Stimulated activated CD4-positive, alpha-beta T cell treated with anti-CD3 and anti-CD28 coated beads, Interleukin-15, amount 100 ng/mL, for 48 hours (primary cell): ENCODE results near the gene SMIM41.
"Not testable (repeated sequence)": the region's sequence is repeated elsewhere in the genome, so short reads cannot be mapped to it uniquely, and the experiment has no call there.

ENCODE experiments used
- DNase-seq, 2 donors: peaks; one replicate each; pipeline ENCODE4 v3.0.0-alpha.2; 2020; ENCODE audit warnings: low read depth in 2 of 2

The SMIM41 gene

DNA sequence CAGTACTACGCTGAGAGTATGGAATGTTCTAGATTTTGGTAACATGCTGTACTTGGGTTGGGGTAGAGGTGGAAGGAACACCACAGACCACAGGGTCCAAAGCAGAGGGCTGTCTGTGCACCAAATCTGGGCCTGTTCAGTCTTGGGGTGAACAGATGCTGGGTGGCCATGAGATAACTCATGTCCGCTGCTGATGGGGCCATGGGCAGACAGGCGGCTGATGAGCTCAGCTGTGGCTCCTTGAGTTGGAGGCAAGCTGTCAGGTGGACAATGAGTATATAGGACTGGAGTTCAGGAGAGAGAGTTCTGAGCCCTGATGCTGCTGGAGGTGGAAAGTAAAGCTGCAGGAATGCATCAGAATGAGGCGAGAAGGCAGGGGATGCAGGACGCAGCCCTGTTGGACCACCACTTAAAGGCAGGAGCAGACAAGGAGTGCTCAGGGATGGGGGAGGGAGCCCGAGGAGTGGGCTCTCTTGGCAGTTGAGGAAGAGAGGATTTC lies 6.2 kb downstream of the SMIM41 start:
- no peak for DNase-seq

DNA sequence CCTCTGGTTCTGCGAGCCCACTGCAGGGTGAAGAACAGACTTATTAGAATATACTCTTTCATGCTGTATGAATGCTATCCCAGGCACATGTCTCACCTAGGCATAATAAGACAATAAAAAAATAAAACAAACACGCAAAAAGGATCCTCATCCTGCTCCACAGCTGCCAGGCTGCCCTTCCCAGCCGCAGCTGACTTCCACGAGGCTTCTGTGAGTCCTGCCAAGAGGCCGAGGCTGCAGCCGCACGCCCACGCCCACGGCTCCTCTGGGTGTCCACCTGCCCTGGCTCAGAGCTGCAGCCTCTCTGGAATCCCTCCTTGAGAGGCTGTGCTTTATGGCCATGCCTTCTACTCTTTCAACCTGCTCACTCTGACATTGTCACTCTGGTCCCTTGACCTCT lies 6.9 kb downstream of the SMIM41 start:
- no peak for DNase-seq

DNA sequence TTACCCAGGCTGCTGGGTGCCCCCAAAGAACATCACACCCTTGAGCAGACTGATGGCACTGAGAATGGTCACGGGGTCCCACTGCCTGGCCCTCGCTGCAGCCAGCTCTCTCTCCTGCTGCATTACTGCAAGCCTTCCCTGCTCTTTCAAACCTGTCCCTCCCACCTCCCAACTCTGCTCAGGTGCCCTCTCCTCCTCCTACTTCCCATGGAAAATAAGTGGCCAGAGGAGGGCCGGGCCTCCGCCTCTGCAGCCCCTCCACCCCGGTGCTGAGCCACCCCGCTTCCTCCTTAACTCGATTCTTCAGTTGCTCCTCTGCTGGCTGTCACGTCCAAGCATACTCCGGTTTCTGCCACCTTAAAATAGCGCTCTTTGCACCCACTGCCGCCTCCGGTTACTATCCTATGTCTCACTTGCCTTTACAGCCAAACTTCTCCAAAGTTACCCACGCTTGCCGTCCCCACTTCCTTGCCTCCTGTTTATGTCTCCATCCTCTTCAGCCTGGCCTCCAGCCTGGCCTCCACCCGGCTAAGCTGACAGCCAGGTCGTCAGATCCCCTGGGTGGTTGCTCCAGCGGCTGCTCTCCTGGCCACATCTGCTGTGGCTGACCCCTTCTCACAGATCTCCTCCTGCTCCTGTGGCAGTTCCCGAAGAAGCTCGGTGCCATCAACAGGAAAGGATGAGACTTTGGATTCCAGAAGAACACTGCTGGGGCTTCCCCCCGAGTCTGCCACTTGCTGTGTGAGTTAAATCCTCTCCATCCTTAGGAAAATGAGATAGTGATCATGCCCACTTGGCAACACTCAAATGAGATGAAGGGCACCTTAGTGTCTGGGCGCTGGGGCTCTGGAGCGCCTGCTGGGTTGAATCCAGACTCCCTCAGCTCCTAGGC lies 7.7 kb downstream of the SMIM41 start:
- no peak for DNase-seq

DNA sequence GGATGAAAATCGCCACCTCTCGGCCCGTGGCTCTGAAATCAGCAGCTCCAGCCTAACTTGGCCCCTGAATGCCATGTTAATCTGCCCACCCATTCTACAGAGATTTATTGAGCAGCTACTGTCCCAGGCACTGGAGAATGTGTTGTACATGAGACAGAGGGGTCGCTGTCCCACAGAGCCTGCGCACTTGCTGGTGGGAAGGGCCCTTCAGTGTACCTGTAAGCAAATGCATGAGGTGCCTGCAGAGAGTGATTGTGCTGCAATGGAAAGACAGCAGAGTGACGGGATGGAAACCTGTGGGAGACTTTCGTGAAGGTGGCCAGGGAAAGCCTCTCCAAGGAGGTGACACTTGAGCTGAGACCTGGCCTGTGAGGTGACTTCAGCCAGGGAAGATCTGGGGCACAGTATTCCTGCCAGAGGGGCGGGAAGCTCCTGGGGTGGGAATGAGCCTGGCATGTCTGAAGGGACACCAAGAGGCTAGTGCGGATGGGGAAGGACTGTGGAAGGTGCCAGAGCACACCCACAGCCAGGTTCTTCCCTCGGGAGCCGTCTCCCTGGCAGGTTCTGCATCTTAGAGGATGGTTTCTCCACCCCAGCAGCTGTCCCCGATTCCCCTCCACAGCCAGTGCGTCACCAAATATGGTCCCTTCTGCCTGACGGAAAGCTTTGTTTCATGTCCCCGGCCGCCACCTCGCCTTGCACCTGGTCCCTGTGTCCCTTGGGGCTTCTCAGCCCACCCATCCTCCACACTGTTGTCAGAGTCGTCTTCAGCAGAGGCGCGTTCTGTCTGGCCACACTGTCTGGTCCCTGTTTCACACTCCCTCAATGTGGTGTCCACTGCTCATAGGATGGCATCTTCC lies 8.7 kb downstream of the SMIM41 start:
- no peak for DNase-seq

DNA sequence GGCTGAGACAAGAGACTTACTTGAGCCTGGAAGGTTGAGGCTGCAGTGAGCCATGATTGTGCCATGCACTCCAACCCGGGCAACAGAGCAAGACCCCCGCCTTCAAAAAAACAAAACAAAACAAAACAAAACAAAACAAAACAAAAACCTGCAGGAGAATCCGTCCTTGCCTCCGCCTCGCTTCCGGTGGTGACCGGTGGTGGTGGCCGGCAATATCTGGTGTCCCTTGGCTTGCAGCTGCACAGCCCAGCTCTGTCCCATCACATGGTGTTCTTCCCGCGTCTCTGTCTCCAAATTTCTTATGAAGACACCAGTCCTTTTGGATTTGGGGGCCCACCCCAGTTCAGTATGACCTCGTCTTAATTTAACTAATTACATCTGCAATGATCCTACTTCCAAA lies 10.0 kb downstream of the SMIM41 start:
- no peak for DNase-seq

DNA sequence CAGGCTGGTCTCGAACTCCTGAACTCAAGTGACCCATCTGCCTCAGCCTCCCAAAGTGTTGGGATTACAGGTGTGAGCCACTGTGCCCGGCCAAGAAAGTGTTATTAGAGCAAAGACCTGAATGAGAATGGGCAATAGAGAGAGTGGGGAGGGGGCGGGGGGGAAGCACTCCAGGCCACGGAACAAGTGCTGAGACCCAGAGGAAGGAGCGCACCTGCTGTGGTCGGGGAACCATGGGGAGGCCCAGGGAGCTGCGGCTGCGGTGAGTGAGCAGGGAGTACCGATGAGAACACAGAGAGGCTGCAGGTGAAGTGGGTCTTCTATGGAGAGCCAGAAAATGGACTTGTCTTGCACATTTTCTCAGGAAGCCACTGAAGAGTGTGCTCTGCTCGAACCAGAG lies 10.8 kb downstream of the SMIM41 start:
- DNase-seq = no peak

DNA sequence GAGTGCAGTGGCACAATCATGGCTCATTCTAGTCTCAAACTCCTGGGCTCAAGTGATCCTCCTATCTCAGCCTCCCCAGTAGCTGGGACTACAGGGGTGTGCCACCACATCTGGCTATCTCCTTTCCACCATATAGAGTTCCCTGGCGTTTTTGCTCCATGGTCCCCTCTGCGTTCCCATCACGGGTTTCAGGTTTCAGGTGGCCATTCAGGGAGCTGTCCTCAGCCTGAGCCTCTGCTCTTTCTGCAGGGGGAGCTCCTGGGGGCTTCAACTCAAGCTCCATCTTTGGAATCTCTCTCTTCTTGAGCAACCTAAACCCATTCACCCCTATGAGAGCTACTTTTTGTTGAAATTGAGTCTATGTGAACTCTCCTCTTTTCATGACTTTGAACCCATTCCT lies 11.6 kb downstream of the SMIM41 start:
- no peak for DNase-seq

DNA sequence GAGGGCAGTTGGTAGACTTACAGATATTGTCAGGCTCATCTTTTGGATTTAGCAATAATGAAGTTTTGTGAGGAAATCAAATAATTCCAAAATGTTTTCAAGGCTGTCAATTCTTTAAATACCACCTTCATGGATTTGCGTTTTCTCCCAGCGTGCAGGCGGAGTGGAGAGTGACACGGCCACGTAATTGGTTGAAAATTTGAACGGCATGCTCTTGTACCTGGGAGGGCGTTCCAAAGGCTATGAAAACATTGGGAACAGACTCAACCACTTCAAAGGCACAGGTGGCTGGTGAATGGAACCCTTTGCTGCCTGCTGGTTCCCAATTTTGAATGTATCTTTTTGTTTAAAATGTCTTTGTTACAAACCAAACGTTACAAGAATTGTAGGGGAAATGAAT lies 12.4 kb downstream of the SMIM41 start:
- DNase-seq = no peak

DNA sequence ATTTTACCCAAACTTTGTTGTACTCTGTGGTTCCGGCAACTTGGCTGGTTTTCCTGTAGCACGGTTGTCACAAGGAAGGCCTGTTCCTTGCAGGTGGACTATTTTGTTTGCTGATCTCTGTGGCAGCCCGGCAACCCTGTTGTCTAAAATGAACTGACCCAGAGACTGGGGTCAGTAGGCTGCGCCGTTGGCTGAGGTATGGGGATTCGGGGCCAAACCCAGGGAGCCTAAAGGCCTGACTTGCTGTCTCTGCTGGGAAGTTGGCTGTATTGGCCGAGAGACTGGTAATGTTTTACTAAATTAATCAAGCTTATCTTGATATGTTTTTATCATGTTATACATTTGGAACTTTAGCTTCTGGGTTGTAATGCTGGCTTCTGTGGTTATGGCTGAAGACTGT lies 13.8 kb downstream of the SMIM41 start:
- DNase-seq = no peak

DNA sequence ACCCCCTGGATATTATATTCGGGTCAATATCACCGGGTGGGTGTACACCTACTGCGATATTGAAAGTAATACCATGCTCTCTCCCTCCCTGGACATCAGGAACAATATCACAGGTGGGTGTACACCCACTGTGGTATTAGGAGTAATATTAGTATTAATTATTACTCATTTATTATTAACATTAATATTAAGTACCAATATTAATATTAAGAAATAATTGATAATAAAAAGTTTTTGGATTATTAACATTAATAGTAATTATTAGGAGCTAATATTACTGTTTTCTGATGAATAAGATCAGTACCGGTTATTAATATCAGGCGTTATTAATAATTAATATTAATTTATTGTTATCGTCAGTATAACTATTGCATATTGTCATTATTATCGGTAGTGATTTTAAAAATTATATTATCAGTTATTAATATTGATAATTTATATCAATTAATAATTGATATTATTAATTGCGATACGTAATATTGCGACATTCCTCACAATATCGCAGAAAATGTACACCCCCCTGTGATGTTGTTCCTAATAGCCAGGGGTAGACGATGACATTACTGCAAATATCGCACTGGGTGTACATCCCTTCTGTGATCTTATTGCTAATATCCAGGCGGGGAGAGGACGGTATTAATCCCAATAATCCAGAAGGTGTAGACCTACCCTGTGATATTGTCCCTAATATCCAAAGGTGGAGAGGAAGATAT lies 17.0 kb downstream of the SMIM41 start:
- no peak for DNase-seq

DNA sequence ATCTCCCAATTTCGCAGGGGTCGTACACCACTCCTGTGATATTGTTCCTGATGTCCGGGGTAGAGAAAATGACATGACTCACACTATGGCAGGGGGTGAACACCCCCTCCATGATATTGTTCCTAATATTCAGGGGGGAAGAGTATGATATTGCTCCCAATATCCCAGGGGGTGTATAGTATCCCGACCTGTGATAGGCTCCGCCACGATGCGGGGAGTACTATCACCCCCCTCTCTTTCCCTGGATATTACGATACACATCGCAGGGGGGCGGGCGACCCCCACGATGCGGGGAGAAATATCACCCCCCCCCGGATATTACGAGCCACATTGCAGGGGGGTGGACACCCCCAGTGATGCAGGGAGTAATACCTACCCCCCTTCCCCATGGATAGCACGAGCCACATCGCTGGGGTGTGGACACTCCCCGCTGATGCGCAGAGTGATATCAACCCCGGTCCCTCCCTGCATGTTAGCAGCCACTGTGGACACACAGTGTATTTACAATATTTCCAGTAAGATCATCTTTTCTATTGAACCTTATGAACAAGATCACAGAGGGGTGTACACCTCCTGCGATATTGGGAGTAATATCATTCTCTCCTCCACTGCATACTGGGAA lies 17.7 kb downstream of the SMIM41 start:
- DNase-seq = no peak

DNA sequence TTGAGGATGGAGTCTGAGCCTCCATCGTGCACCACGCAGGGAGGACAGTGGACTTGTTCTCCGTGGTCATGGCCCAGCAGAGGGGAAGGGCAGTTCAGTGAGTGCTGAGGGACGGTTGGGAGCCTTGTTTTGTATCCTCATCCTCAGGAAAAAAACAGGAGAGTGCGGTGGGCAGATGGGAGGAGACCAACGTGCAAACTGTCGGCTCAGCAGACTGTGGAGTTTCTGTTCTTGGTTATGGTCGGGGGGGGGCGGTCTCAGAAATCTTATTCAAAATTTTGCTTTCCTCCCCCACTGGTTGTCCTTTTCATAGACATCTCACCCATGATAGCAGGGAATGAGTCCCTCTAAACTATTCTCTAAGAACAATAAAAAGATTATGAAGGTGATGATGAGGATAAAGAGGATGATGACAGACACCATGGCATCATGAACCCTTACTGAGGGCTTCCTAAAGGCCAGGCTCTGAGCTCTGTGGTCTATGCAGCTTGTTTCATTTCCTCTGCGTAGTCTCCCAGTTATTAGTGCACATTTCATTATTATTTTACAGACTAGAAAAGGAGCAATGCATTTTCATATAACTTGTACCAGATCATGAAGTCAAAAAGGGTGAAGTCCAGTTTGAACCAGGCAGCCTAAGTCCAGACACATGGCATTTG lies 25.1 kb downstream of the SMIM41 start:
- DNase-seq = not testable (repeated sequence)

DNA sequence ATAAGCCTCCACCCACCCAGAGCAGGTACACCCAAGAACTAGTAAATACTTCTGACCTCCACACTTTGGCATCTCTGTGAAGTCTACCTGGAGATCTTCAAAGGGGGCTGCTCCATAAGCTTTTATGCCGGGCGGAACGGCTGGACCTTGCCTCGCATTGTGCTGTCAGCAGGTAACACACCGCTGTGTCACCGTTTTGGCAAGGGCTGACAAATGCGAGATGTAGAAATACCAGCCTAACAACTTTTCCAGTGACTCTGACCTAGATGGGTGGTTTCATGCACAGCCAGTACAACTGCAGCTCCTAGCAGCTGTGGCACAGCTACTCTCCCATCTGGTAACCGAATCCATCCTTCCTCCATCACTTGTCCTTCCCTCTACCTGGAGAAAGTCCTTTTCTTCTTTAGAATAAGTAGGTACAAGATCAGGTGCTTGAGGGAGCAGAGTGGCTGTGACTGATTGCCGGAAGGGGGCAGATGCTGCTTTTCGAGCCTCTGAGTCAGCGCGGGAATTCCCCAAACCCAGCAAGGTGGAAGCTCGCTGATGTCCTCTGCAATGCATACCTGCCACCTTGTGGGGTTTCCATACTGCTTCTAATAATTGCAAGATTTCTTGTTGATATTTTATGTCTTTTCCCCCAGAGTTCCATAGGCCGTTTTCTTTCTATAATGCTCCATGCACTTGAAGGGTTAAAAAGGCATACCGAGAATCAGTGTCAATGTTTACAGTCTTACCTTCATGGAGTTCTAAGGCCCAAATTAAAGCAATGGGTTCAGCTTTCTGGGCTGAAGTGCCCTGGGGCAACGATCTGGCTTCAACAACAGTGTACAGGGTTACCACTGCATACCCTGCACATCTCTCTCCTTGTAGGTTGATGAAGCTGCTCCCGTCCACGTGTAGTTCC lies 37.0 kb downstream of the SMIM41 start:
- peak; percentile 29 to 43 for DNase-seq

DNA sequence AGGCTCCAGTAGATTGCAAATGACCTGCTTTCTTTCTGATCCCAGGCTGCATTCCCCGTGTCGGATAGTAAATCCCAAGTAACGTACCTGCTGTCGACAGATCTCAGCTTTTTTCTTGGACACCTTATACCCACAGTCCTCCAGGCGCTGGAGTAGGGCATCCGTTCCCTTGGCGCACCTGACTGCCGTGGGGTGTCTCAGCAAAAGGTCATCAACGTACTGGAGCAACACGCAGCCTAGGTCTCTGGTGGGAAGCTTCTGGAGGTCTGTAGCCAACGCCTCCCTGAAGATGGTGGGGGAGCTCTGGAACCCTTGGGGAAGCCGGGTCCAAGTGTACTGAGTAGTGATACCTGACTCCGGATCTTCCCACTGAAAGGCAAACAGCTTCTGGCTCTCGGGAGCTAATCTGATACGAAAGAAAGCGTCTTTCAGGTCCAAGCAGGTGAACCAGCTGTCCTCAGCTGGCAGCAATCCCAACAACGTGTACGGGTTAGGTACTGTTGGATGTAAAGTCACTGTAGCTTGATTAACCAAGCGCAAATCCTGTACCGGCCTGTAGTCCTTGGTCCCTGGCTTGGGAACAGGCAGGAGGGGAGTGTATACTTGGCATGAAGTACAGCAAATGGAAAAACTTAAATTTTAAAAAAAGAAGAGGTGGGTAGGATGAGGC lies 38.4 kb downstream of the SMIM41 start:
- not testable (repeated sequence) for DNase-seq

DNA sequence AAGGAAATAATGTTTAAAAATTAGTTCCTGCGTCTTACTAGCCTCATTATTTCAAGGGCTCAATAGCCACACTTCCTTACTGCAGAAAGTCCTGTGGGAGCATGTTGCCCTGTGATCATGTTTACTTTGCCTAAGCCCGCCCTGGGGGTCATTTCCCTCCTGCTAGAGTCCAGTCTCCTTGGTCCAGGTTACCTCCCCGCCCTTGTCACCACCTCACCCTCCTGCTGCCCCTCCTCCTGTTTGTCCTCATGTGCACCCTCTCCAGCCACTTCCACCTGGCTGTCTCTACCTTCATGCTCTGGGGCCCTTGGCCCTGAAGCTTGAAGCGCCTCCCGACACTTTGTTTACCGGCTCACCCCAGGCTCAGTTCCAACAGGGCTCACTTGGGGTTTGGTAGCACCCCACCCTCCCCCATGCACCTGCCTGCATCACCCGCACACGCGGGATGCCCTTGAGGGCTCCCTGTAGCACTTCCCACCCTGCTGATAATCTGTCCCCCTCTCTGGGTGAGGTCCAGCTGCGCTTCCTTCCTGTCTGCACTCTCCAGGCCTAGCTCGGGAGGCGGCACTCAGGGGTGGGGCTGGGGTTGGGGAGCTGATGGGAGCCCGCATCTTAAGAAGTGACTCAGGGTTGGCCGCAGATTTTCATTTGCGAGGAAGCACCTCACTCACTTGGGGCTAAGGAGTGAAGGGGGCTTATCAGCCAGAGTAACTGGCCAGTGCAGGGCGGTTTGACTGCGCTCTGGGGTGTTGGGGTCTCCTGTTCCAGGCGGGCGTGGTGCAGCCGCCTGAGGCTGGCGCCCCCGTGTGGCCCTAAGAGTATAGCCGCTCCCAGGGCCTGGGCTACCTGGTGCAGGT lies 40.1 kb downstream of the SMIM41 start:
- DNase-seq = peak in 1 of 2 donors; percentile 30

DNA sequence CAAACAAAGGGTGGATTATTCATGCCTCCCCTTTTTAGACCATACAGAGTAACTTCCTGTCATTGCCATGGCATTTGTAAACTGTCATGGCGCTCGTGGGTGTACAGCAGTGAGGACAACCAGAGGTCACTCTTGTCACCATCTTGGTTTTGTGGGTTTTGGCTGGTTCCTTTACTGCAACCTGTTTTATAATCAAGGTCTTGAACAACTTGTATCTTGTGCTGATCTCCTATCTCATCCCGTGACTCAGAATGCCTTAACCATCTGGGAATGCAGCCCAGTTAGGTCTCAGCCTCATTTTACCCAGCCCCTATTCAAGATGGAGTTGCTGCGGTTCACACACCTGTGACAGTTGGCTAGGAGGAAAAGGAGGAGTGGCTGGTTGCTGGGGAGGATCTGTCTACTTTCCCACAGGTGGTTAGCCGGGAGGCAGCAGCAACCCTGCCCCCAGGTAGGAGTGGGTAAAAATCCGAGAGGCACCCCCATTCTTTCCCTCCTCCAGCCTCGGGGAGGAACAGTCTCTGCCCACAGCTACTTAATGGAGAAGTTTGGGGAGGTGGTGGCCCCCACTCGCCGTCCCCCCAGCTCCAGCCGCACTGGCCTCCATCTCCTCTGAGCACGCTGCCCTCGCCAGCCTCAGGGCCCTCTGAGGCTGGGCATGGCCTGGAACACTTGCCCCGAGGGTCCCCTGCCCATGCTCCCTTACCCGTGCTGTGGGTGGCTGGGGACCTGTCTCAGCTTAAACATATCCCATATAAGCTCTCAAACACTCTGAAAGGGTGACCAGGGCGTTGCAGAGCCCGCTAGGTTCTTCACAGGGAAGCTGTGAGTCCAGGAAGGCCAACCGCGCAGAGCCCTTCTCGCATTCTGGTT lies 41.7 kb downstream of the SMIM41 start:
- no peak for DNase-seq

DNA sequence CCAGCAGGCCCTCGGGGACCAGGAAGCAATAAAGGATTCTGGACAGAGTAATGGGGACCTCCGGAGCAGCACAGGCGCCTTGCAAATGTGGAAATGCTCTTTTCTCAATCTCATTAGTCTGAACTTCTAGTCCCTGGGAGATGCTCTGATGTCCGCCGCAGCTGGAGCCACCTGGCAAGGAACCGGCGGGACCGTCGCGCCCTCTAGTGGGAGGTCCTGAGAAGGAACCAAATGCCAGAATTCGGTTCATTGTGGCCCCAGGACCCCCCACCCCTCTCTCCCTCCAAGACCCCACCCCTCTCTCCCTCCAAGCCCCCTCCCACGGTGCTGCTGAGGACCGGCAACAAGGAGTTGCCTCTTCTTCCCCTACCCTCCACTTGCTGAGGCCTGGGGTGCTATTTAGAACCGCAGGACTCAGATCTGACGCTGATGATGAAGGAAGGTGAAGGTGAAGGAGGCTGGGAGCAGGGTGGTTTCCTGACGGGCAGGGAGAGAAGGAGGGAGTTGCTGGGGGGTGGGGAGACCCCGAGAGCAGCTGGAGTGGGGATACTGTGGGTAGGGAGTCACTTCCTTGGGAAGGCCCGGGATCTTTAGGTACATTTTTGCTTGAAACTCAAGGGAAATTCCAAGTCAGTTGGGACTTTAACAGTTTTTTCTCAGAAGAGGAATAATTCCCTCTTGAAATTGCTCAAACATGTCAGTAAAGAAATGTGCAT lies 42.5 kb downstream of the SMIM41 start:
- DNase-seq = peak; percentile 20 to 56
